HUES64 (cell line): Measurements from ENCODE around the gene DHH.

Experiments
- H3K27ac ChIP-seq: 2 replicates; pipeline ENCODE4 v1.7.0; 2013; ENCODE audit warnings: low read depth, low read length, inconsistent platforms
- H3K27me3 ChIP-seq: 2 replicates; pipeline ENCODE4 v1.6.1; 2013; ENCODE audit warnings: mild to moderate bottlenecking, low read length; ENCODE audit not compliant: insufficient read depth
- H3K36me3 ChIP-seq: 2 replicates; pipeline ENCODE4 v1.6.1; 2013; ENCODE audit warnings: mild to moderate bottlenecking, low read length; ENCODE audit not compliant: insufficient read depth
- H3K4me1 ChIP-seq: 2 replicates; pipeline ENCODE4 v1.6.1; 2013; ENCODE audit warnings: mild to moderate bottlenecking, low read length, moderate library complexity; ENCODE audit not compliant: insufficient read depth
- H3K4me3 ChIP-seq: 2 replicates; pipeline ENCODE4 v1.5.1; 2013; ENCODE audit warnings: mild to moderate bottlenecking, low read length, moderate library complexity
- H3K9ac ChIP-seq: 2 replicates; pipeline ENCODE4 v1.6.1; 2013; ENCODE audit warnings: mild to moderate bottlenecking, low read depth, low read length
- H3K9me3 ChIP-seq: 2 replicates; pipeline ENCODE4 v1.6.1; 2013; ENCODE audit warnings: low read depth, low read length; ENCODE audit not compliant: insufficient read depth
- WGBS: fragments of 150-250, 120-280 bp; methylation state at CpG from one replicate; pipeline ENCODE4 v1.1.7; 2013; ENCODE audit warnings: missing lambda C conversion rate; 5-methylcytosine and 5-hydroxymethylcytosine counted together

Gene DHH

DNA sequence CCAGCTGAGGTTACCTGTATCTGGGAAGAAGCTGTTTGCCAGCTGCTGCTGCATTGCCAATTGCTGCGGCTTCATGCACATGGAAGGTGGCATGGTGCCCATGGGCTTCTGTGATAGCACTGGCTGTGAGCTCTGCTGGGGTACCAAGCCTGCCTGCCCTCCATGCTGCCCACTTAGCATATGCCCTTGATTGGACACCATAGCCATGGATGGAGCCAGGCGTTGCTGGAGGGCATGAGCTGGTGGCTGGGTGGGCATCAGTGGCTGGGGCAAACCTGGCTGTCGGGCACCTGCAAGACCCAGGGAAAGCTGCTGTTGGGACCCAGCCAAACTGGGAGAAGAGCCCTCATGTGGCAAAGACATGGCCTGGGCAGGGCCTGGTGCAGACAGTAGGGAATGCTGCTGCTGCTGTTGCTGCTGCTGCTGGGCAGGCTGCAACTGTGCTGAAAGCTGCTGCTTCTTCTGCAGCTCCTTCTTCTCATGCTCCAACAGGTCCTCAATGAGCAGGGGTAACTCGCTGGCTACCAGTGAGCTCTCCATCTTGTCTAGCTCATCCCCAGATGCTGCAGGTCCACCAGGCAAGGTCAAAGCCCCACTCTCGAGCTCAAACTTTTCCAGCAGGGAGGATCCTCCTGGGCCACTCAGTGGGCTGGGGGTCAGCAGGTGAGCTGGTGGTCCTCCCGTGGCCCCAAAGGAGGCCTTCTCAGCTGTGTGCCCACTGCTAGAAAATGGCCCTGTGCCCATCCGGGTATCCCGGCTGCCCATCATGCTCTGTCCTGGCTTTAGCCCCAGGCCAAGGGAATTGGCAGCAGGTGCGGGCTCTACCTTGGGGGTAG, 57.3 kb downstream of the DHH start:
- Histone ChIP-seq H3K9ac (no peak overlapping the region), H3K9me3 (no peaks in the 10 kb centered on the region), H3K4me3 (no peak overlapping the region), H3K4me1 (no peaks in the 10 kb centered on the region), H3K27ac (no peak overlapping the region), H3K36me3 (peaks cover 98% of the 10 kb centered on the region), H3K27me3 (no peaks in the 10 kb centered on the region)
- WGBS = 95% methylated on average over 9 of the region's 9 CpGs
